Chondrocyte (in vitro differentiated cells): ENCODE measurements around the gene ARID4B. TPM values are rescaled to one million over a fixed set of nuclear protein-coding genes. Genes with fewer than 3 reads are reported as not detected.
A peak's percentile ranks its signal among the peaks of the same experiment; 100 is the strongest.

ENCODE experiments used
- DNase-seq: peaks from one replicate; pipeline ENCODE4 v3.0.0; 2021; ENCODE audit warnings: mixed read lengths, low spot score
- H3K27ac Mint-ChIP-seq: one replicate; pipeline ENCODE4 v1.8.0; 2021; ENCODE audit warnings: mild to moderate bottlenecking, moderate library complexity, mixed read lengths; ENCODE audit not compliant: unreplicated experiment
- H3K27me3 Mint-ChIP-seq: 2 replicates; pipeline ENCODE4 v1.8.0; 2021; ENCODE audit warnings: low read depth, mixed read lengths
- H3K36me3 Mint-ChIP-seq: 2 replicates; pipeline ENCODE4 v1.8.0; 2021; ENCODE audit warnings: low read depth, mixed read lengths
- H3K4me1 Mint-ChIP-seq: 2 replicates; pipeline ENCODE4 v1.8.0; 2021; ENCODE audit warnings: low read depth, mild to moderate bottlenecking, mixed read lengths
- H3K4me3 Mint-ChIP-seq: one replicate; pipeline ENCODE4 v1.8.0; 2021; ENCODE audit warnings: mild to moderate bottlenecking, moderate library complexity, mixed read lengths; ENCODE audit not compliant: unreplicated experiment
- H3K9me3 Mint-ChIP-seq: 2 replicates; pipeline ENCODE4 v1.8.0; 2021; ENCODE audit warnings: low read depth, mixed read lengths
- total RNA-seq: library from RNA; stranded (reverse); gene quantifications from 3 replicates; pipeline ENCODE4 v1.2.1, GENCODE V29; 2021
- TF ChIP-seq, protein P1 (sequence below): fragments of 200-600 bp; sonication (generic); IDR thresholded peaks from 2 replicates; pipeline ENCODE4 v1.5.0; 2021; ENCODE audit warnings: antibody characterized with exemption, mild to moderate bottlenecking, moderate library complexity

ARID4B gene
- total RNA-seq, 1 donor from 2014 or later: 26.5 TPM

GRCh38 chr1:235336903-235337302 lies 8.9 kb upstream of the ARID4B start:
- H3K9me3 Mint-ChIP-seq: no peaks in the 10 kb centered on the region
- peaks cover 6% of the 10 kb centered on the region for H3K4me1 Mint-ChIP-seq
- no peak overlapping the region for H3K4me3 Mint-ChIP-seq
- DNase-seq: no peak
- H3K27me3 Mint-ChIP-seq: no peaks in the 10 kb centered on the region
- TF ChIP-seq, protein P1, sequence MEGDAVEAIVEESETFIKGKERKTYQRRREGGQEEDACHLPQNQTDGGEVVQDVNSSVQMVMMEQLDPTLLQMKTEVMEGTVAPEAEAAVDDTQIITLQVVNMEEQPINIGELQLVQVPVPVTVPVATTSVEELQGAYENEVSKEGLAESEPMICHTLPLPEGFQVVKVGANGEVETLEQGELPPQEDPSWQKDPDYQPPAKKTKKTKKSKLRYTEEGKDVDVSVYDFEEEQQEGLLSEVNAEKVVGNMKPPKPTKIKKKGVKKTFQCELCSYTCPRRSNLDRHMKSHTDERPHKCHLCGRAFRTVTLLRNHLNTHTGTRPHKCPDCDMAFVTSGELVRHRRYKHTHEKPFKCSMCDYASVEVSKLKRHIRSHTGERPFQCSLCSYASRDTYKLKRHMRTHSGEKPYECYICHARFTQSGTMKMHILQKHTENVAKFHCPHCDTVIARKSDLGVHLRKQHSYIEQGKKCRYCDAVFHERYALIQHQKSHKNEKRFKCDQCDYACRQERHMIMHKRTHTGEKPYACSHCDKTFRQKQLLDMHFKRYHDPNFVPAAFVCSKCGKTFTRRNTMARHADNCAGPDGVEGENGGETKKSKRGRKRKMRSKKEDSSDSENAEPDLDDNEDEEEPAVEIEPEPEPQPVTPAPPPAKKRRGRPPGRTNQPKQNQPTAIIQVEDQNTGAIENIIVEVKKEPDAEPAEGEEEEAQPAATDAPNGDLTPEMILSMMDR: no peak
- peaks cover 8% of the 10 kb centered on the region for H3K36me3 Mint-ChIP-seq
- H3K27ac Mint-ChIP-seq: no peak overlapping the region

DNA sequence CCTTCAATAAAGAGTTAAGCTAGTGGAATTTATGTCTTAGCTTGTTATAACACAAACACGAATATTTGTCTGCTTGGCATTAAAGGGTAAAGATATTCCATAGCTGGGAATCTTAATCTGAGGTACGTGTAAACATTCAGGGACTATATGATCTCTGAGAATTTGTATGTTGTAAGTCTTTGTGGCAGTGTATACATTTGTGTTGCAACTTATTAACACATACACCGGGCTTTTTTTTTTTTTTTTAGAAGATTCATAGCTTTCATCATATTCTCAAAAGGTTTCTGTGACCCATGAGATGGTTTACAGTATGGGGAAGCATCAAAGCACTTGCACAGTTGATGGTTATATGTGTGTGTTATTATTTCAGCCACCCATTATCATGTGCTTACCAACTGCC lies 3.4 kb upstream of the ARID4B start:
- TF ChIP-seq, protein P1: no peak
- no peak overlapping the region for H3K27ac Mint-ChIP-seq
- H3K36me3 Mint-ChIP-seq: no peaks in the 10 kb centered on the region
- peaks cover 4% of the 10 kb centered on the region for H3K4me1 Mint-ChIP-seq
- no peak for DNase-seq
- H3K27me3 Mint-ChIP-seq: no peaks in the 10 kb centered on the region
- H3K9me3 Mint-ChIP-seq: no peaks in the 10 kb centered on the region
- no peak overlapping the region for H3K4me3 Mint-ChIP-seq

GRCh38 chr1:235330918-235331285 lies 2.9 kb upstream of the ARID4B start:
- Mint-ChIP-seq H3K4me1 (peaks cover 8% of the 10 kb centered on the region), H3K27me3 (no peaks in the 10 kb centered on the region), H3K27ac (no peak overlapping the region), H3K9me3 (no peaks in the 10 kb centered on the region), H3K4me3 (no peak overlapping the region), H3K36me3 (no peaks in the 10 kb centered on the region)
- TF ChIP-seq, protein P1: no peak
- DNase-seq: no peak

- no peak overlapping the region for H3K4me3 Mint-ChIP-seq
- H3K4me1 Mint-ChIP-seq: peaks cover 24% of the 10 kb centered on the region
- no peaks in the 10 kb centered on the region for H3K36me3 Mint-ChIP-seq
- no peaks in the 10 kb centered on the region for H3K9me3 Mint-ChIP-seq
- TF ChIP-seq, protein P1: peak; percentile 57
- H3K27me3 Mint-ChIP-seq: no peaks in the 10 kb centered on the region
- no peak overlapping the region for H3K27ac Mint-ChIP-seq
- no peak for DNase-seq
Observed at GRCh38 chr1:235329139-235329902, 1.3 kb upstream of the ARID4B start.

DNA sequence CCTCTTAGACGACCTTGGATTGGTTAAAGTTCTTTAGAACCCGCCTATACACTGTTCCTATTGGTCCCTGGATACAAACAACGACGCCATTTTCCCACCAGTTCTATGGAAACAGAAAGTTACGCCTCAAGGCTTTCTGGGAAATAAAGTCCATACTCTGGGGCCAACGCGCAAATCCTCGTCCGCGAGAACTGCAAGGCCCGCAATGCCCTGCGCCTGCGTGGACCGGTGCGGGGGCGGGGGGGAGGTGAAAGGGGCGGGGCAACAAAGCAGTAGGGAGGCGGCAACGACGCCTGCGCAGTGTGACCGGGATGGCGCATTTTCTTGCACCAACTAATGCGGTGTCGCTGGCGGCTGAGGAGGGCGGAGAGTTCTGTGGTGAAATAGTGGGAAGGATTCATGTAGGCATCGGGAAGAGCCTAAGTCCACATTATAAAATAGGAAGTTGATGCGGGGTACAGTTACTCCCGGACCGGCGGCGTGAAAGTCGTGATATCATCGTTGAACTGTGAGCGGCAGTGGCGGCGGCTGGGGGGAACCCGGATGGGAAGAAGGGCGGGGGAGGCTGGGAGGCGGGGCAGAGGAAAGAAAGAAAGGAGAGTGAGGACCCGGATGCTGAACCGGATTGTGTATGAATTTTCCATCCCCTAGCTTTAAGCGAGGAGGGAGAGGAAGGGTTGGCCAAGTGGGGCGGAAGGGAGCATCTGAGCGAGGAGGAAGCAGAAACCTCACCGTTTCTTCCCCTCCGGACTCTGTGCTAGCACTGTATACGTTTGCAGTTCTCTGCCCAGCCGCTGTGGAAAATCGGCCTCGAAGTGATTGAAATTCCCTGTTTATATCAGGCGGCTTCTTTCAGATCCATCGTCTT lies 526 bp upstream of the ARID4B start, which contains the start of gene GGPS1:
TSS of gene GGPS1 (plus strand) at position 300 of the 868 bp plus-strand sequence. CDS start 6,695 bp downstream, outside the sequence.
- Mint-ChIP-seq H3K4me1 (peaks cover 29% of the 10 kb centered on the region), H3K27me3 (no peaks in the 10 kb centered on the region), H3K4me3 (no peak within 1 kb of the TSS), H3K36me3 (no peaks in the 10 kb centered on the region), H3K27ac (no peak within 1 kb of the TSS), H3K9me3 (no peaks in the 10 kb centered on the region)
- TF ChIP-seq, protein P1: no peak
- peak; percentile 98 for DNase-seq
